ENCODE results near the gene ANKRD29. TPM values are rescaled to one million over a fixed set of nuclear protein-coding genes. Genes with fewer than 3 reads are reported as not detected.

ANKRD29 gene
- total and polyA plus RNA-seq, 8 donors = 1.2 to 150 (median 10.6) TPM

GRCh38 chr18:23683671-23684070 is 21.0 kb upstream of the ANKRD29 start:
- Histone ChIP-seq H3K4me3 (no peak overlapping the region), H3K27me3 (peaks cover 0 to 15% (median 0%) of the 10 kb centered on the region in 3 donors), H3K9me3 (no peaks in the 10 kb centered on the region), H3K4me1 (peaks cover 1 to 12% (median 6%) of the 10 kb centered on the region in 4 donors), H3K27ac (no peak overlapping the region), H3K36me3 (no peaks in the 10 kb centered on the region)
- 46 to 57% (median 51%) methylated on average over 3 of the region's 3 CpGs for WGBS, 5 donors
- TF ChIP-seq POLR2AphosphoS5 (IDR thresholded peaks at IDR 0.05) = no peak
- intact Hi-C loops (cut with DNase I; ENCODE audit: low total_unique reads) = no loop called here
- DNase-seq = no peak

- peaks cover 0 to 11% (median 0%) of the 10 kb centered on the region in 3 donors for H3K27me3 ChIP-seq
- H3K4me1 ChIP-seq = peaks cover 0 to 7% (median 4%) of the 10 kb centered on the region in 4 donors
- H3K9me3 ChIP-seq = no peaks in the 10 kb centered on the region
- DNase-seq = no peak
- no peak overlapping the region for H3K27ac ChIP-seq
- intact Hi-C loops (cut with DNase I; ENCODE audit: low total_unique reads) = no loop called here
- 84 to 96% (median 88%) methylated on average over 3 of the region's 3 CpGs for WGBS, 5 donors
- no peak overlapping the region for H3K4me3 ChIP-seq
- TF ChIP-seq CTCF (IDR thresholded peaks at IDR 0.05) (no peak), EP300 (IDR thresholded peaks at IDR 0.05) (no peak), POLR2A (IDR thresholded peaks at IDR 0.05) (no peak), POLR2AphosphoS5 (IDR thresholded peaks at IDR 0.05) (no peak)
- no peaks in the 10 kb centered on the region for H3K36me3 ChIP-seq
These were observed 20.4 kb upstream of the ANKRD29 start for GRCh38 chr18:23683155-23683554.

GRCh38 chr18:23682472-23682871 is 19.8 kb upstream of the ANKRD29 start:
- no peak overlapping the region for H3K4me3 ChIP-seq
- no peaks in the 10 kb centered on the region for H3K9me3 ChIP-seq
- WGBS, 5 donors = 88 to 100% (median 93%) methylated on average over 1 of the region's 1 CpG
- intact Hi-C loops (cut with DNase I; ENCODE audit: low total_unique reads) = no loop called here
- H3K27me3 ChIP-seq = peaks cover 0 to 4% (median 0%) of the 10 kb centered on the region in 3 donors
- TF ChIP-seq POLR2AphosphoS5 (IDR thresholded peaks at IDR 0.05) (no peak), POLR2A (IDR thresholded peaks at IDR 0.05) (no peak), EP300 (IDR thresholded peaks at IDR 0.05) (no peak), CTCF (IDR thresholded peaks at IDR 0.05) (no peak)
- H3K4me1 ChIP-seq = peaks cover 0 to 7% (median 4%) of the 10 kb centered on the region in 4 donors
- no peaks in the 10 kb centered on the region for H3K36me3 ChIP-seq
- no peak for DNase-seq
- H3K27ac ChIP-seq = no peak overlapping the region

GRCh38 chr18:23682045-23682444 is 19.3 kb upstream of the ANKRD29 start:
- no peak for DNase-seq
- Histone ChIP-seq H3K4me1 (peaks cover 0 to 7% (median 4%) of the 10 kb centered on the region in 4 donors), H3K27ac (no peak overlapping the region), H3K36me3 (no peaks in the 10 kb centered on the region), H3K9me3 (no peaks in the 10 kb centered on the region), H3K27me3 (peaks cover 0 to 4% (median 0%) of the 10 kb centered on the region in 3 donors), H3K4me3 (no peak overlapping the region)
- no peak for TF ChIP-seq POLR2AphosphoS5 (IDR thresholded peaks at IDR 0.05)
- no peak for TF ChIP-seq POLR2A (IDR thresholded peaks at IDR 0.05)
- no peak for TF ChIP-seq EP300 (IDR thresholded peaks at IDR 0.05)
- TF ChIP-seq CTCF (IDR thresholded peaks at IDR 0.05) = no peak
- intact Hi-C loops (cut with DNase I; ENCODE audit: low total_unique reads) = no loop called here
- WGBS, 5 donors = 81 to 92% (median 87%) methylated on average over 2 of the region's 2 CpGs

- no peak for DNase-seq
- Histone ChIP-seq H3K27ac (no peak overlapping the region), H3K4me1 (no peaks in the 10 kb centered on the region), H3K9me3 (no peaks in the 10 kb centered on the region), H3K36me3 (no peaks in the 10 kb centered on the region), H3K27me3 (peaks cover 0 to 4% (median 0%) of the 10 kb centered on the region in 3 donors), H3K4me3 (no peak overlapping the region)
- TF ChIP-seq POLR2A (IDR thresholded peaks at IDR 0.05) (no peak), EP300 (IDR thresholded peaks at IDR 0.05) (no peak), POLR2AphosphoS5 (IDR thresholded peaks at IDR 0.05) (no peak), CTCF (IDR thresholded peaks at IDR 0.05) (no peak)
- 82 to 90% (median 89%) methylated on average over 3 of the region's 3 CpGs for WGBS, 5 donors
- intact Hi-C loops (cut with DNase I; ENCODE audit: low total_unique reads) = no loop called here
These were observed 13.2 kb upstream of the ANKRD29 start for GRCh38 chr18:23675896-23676295.

All from stomach (tissue), 9 donors.